ENCODE measurements around the gene CCR7. TPM values are rescaled to one million over a fixed set of nuclear protein-coding genes. Genes with fewer than 3 reads are reported as not detected.

The CCR7 gene
- total RNA-seq, 4 donors from 2014 or later = 0.33 TPM; not detected in 3

DNA sequence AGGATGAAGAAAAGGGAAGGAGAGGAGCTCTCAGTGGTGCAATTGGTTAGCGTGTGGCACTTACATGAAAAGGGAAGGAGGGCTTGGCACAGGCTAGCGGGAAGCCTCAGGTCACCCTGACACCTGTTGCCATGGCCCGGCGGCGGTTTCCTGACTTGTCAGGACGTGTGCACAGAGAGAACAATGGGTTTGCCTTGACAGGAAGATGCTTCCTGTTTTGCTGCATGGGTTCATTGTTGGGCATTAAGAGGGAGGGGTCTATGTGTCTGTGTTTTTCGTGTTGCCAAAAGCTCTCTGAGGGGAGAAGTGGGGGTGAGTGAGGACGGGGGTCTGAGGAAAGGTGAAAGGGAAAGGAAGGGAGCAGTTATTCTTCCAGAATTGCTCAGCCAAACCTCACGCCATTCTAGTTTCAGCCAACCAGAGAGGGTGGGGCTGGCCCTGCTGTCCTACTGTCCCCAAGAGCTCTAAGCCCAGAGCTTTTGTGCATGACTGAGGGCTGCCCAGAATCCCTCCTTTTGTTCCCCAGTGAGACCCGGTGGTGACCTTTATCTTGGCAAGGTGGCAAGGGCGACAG lies 17.1 kb upstream of the CCR7 start:
- WGBS = 43% methylated on average over 11 of the region's 11 CpGs
- H3K27me3 ChIP-seq = no peaks in the 10 kb centered on the region
- DNase-seq (ENCODE audit: extremely low spot score) = no peak
- H3K4me1 ChIP-seq = peaks cover 0 to 11% (median 7%) of the 10 kb centered on the region in 4 donors
- peak overlapping the region in 3 of 4 donors; percentile 31 to 62 (median 40) for H3K27ac ChIP-seq (replicated peaks in 1 of 4)
- TF ChIP-seq EP300 (IDR thresholded peaks at IDR 0.05) (no peak), POLR2AphosphoS5 (IDR thresholded peaks at IDR 0.05) (peak in 1 of 2 donors; percentile 47), POLR2A (IDR thresholded peaks at IDR 0.05; ENCODE audit: low read depth) (no peak)
- TF ChIP-seq, protein P1, sequence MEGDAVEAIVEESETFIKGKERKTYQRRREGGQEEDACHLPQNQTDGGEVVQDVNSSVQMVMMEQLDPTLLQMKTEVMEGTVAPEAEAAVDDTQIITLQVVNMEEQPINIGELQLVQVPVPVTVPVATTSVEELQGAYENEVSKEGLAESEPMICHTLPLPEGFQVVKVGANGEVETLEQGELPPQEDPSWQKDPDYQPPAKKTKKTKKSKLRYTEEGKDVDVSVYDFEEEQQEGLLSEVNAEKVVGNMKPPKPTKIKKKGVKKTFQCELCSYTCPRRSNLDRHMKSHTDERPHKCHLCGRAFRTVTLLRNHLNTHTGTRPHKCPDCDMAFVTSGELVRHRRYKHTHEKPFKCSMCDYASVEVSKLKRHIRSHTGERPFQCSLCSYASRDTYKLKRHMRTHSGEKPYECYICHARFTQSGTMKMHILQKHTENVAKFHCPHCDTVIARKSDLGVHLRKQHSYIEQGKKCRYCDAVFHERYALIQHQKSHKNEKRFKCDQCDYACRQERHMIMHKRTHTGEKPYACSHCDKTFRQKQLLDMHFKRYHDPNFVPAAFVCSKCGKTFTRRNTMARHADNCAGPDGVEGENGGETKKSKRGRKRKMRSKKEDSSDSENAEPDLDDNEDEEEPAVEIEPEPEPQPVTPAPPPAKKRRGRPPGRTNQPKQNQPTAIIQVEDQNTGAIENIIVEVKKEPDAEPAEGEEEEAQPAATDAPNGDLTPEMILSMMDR (IDR thresholded peaks at IDR 0.05) = no peak
- intact Hi-C loops (cut with DNase I) = no loop called here
- peaks cover 0 to 11% (median 9%) of the 10 kb centered on the region in 4 donors for H3K9me3 ChIP-seq
- H3K36me3 ChIP-seq = no peaks in the 10 kb centered on the region
- H3K4me3 ChIP-seq = no peak overlapping the region

DNA sequence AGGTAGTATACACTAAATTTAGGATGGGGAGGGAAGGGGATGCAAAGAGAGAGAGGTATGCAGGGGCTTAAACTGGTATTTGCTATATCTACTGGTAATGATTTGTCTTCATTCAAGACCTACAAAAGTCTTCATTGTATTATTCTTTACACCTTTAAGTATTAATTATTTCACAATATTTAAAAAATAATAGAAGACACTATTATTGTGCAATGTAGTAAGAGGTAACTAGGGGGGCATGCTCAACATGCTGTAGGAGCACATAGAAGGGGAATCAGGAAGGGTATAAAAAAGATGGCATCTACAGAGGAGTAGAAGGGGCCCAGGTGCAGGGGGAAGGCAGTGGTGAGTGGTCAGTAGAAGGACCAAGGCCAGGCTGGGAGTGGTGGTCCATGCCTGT lies 14.9 kb upstream of the CCR7 start:
- Histone ChIP-seq H3K9me3 (peaks cover 0 to 10% (median 7%) of the 10 kb centered on the region in 4 donors), H3K27ac (replicated peaks in 1 of 4) (no peak overlapping the region), H3K4me3 (no peak overlapping the region), H3K4me1 (peaks cover 0 to 11% (median 7%) of the 10 kb centered on the region in 4 donors), H3K27me3 (no peaks in the 10 kb centered on the region), H3K36me3 (no peaks in the 10 kb centered on the region)
- TF ChIP-seq EP300 (IDR thresholded peaks at IDR 0.05) = no peak
- no peak for TF ChIP-seq POLR2AphosphoS5 (IDR thresholded peaks at IDR 0.05)
- no peak for DNase-seq (ENCODE audit: extremely low spot score)
- intact Hi-C loops (cut with DNase I) = no loop called here

- H3K27me3 ChIP-seq = no peaks in the 10 kb centered on the region
- intact Hi-C loops (cut with DNase I) = no loop called here
- TF ChIP-seq EP300 (IDR thresholded peaks at IDR 0.05) (no peak), POLR2A (IDR thresholded peaks at IDR 0.05; ENCODE audit: low read depth) (no peak), POLR2AphosphoS5 (IDR thresholded peaks at IDR 0.05) (no peak)
- TF ChIP-seq, protein P1 (IDR thresholded peaks at IDR 0.05) = no peak
- no peak overlapping the region for H3K27ac ChIP-seq (replicated peaks in 1 of 4)
- 95% methylated on average over 3 of the region's 3 CpGs for WGBS
- no peaks in the 10 kb centered on the region for H3K36me3 ChIP-seq
- H3K9me3 ChIP-seq = peaks cover 0 to 7% (median 6%) of the 10 kb centered on the region in 4 donors
- DNase-seq (ENCODE audit: extremely low spot score) = peak; percentile 87
- no peak overlapping the region for H3K4me3 ChIP-seq
- H3K4me1 ChIP-seq = peaks cover 0 to 11% (median 7%) of the 10 kb centered on the region in 4 donors
Measured at GRCh38 chr17:40579471-40579870, 14.2 kb upstream of the CCR7 start.

GRCh38 chr17:40577611-40578065 lies 12.4 kb upstream of the CCR7 start:
- Histone ChIP-seq H3K36me3 (no peaks in the 10 kb centered on the region), H3K4me1 (peaks cover 0 to 11% (median 7%) of the 10 kb centered on the region in 4 donors), H3K27me3 (no peaks in the 10 kb centered on the region), H3K9me3 (peaks cover 0 to 16% (median 14%) of the 10 kb centered on the region in 4 donors), H3K4me3 (no peak overlapping the region), H3K27ac (replicated peaks in 1 of 4) (no peak overlapping the region)
- intact Hi-C loops (cut with DNase I) = no loop called here
- 75% methylated on average over 5 of the region's 5 CpGs for WGBS
- peak; percentile 66 for DNase-seq (ENCODE audit: extremely low spot score)
- no peak for TF ChIP-seq EP300 (IDR thresholded peaks at IDR 0.05)
- TF ChIP-seq POLR2AphosphoS5 (IDR thresholded peaks at IDR 0.05) = no peak
- TF ChIP-seq, protein P1 (IDR thresholded peaks at IDR 0.05) = no peak
- TF ChIP-seq POLR2A (IDR thresholded peaks at IDR 0.05; ENCODE audit: low read depth) = no peak

DNA sequence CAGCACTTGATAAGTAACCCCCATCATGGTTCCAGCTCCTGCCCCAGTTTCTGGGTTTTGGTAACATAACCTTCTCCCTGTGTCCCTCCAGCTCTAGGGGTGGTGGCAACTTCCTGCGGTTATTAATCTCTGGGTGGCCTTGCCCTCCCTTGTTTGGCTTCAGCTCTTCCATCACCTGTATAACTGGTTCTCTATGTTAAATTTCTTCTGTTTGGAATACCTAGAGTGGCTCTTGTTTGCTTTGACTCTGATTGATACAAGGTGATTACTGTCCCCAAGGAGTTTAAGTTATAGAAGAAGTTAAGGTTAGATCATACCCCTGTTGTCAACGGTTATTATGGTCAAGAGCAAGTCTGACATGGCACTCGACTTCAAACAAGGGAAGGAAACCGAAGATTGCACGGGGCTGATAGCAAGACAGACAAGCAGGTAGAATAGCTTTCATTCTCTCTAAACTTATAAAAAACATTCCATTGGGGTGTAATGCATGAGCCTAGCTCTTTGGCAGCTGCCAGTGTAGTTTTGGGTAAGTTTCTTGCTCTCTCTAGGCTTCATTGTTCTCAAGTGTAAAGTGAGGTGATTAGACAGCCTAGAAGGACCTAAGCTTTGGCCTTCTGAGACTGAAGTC lies 11.0 kb upstream of the CCR7 start:
- DNase-seq (ENCODE audit: extremely low spot score) = no peak
- TF ChIP-seq POLR2A (IDR thresholded peaks at IDR 0.05; ENCODE audit: low read depth) = no peak
- no peak for TF ChIP-seq POLR2AphosphoS5 (IDR thresholded peaks at IDR 0.05)
- no peak for TF ChIP-seq EP300 (IDR thresholded peaks at IDR 0.05)
- TF ChIP-seq, protein P1 (IDR thresholded peaks at IDR 0.05) = no peak
- Histone ChIP-seq H3K27ac (replicated peaks in 1 of 4) (no peak overlapping the region), H3K27me3 (no peaks in the 10 kb centered on the region), H3K4me3 (no peak overlapping the region), H3K4me1 (peaks cover 0 to 1% (median 0%) of the 10 kb centered on the region in 4 donors), H3K9me3 (peaks cover 0 to 19% (median 14%) of the 10 kb centered on the region in 4 donors), H3K36me3 (no peaks in the 10 kb centered on the region)
- intact Hi-C loops (cut with DNase I) = no loop called here
- WGBS = 71% methylated on average over 5 of the region's 5 CpGs

All from esophagus muscularis mucosa (tissue), 4 donors.